Measurements from ENCODE around the gene FRMD1.

DNA sequence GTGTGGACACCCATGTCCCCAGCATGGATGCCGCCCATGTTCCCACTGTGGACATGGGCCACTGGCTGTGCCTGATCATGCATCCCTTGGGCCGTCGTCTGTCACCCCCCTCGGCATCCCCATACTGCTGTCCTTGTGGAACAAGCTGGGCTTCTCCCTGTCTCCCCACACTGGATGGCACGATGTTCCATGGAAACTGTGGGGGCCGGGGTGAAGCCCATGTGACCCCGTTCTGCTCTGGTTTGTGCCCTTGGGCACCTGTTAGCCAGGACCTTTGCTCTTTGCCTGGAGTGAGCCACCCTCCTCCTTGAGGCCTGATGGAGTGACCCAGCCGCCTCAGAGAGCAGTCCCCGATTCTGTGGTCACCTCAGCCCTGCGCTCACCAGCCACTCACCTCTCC is 7.6 kb upstream of the FRMD1 start:
- TF ChIP-seq, protein P1, sequence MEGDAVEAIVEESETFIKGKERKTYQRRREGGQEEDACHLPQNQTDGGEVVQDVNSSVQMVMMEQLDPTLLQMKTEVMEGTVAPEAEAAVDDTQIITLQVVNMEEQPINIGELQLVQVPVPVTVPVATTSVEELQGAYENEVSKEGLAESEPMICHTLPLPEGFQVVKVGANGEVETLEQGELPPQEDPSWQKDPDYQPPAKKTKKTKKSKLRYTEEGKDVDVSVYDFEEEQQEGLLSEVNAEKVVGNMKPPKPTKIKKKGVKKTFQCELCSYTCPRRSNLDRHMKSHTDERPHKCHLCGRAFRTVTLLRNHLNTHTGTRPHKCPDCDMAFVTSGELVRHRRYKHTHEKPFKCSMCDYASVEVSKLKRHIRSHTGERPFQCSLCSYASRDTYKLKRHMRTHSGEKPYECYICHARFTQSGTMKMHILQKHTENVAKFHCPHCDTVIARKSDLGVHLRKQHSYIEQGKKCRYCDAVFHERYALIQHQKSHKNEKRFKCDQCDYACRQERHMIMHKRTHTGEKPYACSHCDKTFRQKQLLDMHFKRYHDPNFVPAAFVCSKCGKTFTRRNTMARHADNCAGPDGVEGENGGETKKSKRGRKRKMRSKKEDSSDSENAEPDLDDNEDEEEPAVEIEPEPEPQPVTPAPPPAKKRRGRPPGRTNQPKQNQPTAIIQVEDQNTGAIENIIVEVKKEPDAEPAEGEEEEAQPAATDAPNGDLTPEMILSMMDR (IDR thresholded peaks at IDR 0.05) = no peak
- no peak for TF ChIP-seq POLR2A (IDR thresholded peaks at IDR 0.05)
